Measurements from ENCODE around the gene PRICKLE2. TPM values are rescaled to one million over a fixed set of nuclear protein-coding genes. Genes with fewer than 3 reads are reported as not detected.

PRICKLE2 gene
- total and polyA plus RNA-seq, 2 donors (not counting 1 experiment from before 2014, with no cell fraction given): 14.1 to 29.4 TPM

- H2AFZ ChIP-seq (ENCODE audit: low read length): no peak overlapping the region
- no peaks in the 10 kb centered on the region for H3K79me2 ChIP-seq (ENCODE audit: control insufficient read depth, insufficient read depth, low read length)
- no peaks in the 10 kb centered on the region for H3K36me3 ChIP-seq (ENCODE audit: control insufficient read depth, insufficient read depth, low read length)
- no peak overlapping the region for H3K27ac ChIP-seq (ENCODE audit: insufficient read depth, low read length)
- H4K20me1 ChIP-seq (ENCODE audit: control insufficient read depth, extremely low read depth, insufficient read depth, low read length): no peaks in the 10 kb centered on the region
- H3K4me3 ChIP-seq (replicated peaks in 1 of 4; ENCODE audit: control extremely low read depth in 1 of 4, insufficient read depth in 1 of 4, low read depth in 3 of 4, low read length in 4 of 4): no peak overlapping the region
- H3K9me3 ChIP-seq (ENCODE audit: control insufficient read depth, insufficient read depth, low read depth, low read length): no peaks in the 10 kb centered on the region
- H3K4me2 ChIP-seq (ENCODE audit: extremely low read depth, insufficient read depth, low read length): no peak overlapping the region
- no peaks in the 10 kb centered on the region for H3K4me1 ChIP-seq (ENCODE audit: control insufficient read depth, extremely low read depth, insufficient read depth, low read length)
- no peak overlapping the region for H3K9ac ChIP-seq (ENCODE audit: insufficient read depth, low read length)
- TF ChIP-seq CTCF (conservative IDR thresholded peaks at IDR 0.05 in 1 of 2, IDR thresholded peaks at IDR 0.05 in 1 of 2; ENCODE audit: low read depth in 1 of 2, low read length in 2 of 2): no peak
- TF ChIP-seq EZH2 (IDR thresholded peaks at IDR 0.05; ENCODE audit: low read length, missing control alignments): no peak
- no peaks in the 10 kb centered on the region for H3K27me3 ChIP-seq (ENCODE audit: control insufficient read depth, insufficient read depth, low read length)
- no peak for DNase-seq (ENCODE audit: low read depth in 2 of 2)
Measured at GRCh38 chr3:64074895-64075679, 150.2 kb downstream of the PRICKLE2 start.

GRCh38 chr3:64074060-64074459, 151.2 kb downstream of the PRICKLE2 start:
- Histone ChIP-seq H3K27ac (ENCODE audit: insufficient read depth, low read length) (no peak overlapping the region), H3K4me3 (replicated peaks in 1 of 4; ENCODE audit: control extremely low read depth in 1 of 4, insufficient read depth in 1 of 4, low read depth in 3 of 4, low read length in 4 of 4) (no peak overlapping the region), H3K9ac (ENCODE audit: insufficient read depth, low read length) (no peak overlapping the region), H3K79me2 (ENCODE audit: control insufficient read depth, insufficient read depth, low read length) (no peaks in the 10 kb centered on the region), H2AFZ (ENCODE audit: low read length) (no peak overlapping the region), H3K36me3 (ENCODE audit: control insufficient read depth, insufficient read depth, low read length) (no peaks in the 10 kb centered on the region), H3K4me2 (ENCODE audit: extremely low read depth, insufficient read depth, low read length) (no peak overlapping the region), H3K9me3 (ENCODE audit: control insufficient read depth, insufficient read depth, low read depth, low read length) (no peaks in the 10 kb centered on the region), H3K4me1 (ENCODE audit: control insufficient read depth, extremely low read depth, insufficient read depth, low read length) (no peaks in the 10 kb centered on the region), H4K20me1 (ENCODE audit: control insufficient read depth, extremely low read depth, insufficient read depth, low read length) (no peaks in the 10 kb centered on the region), H3K27me3 (ENCODE audit: control insufficient read depth, insufficient read depth, low read length) (no peaks in the 10 kb centered on the region)
- TF ChIP-seq EZH2 (IDR thresholded peaks at IDR 0.05; ENCODE audit: low read length, missing control alignments) (no peak), CTCF (conservative IDR thresholded peaks at IDR 0.05 in 1 of 2, IDR thresholded peaks at IDR 0.05 in 1 of 2; ENCODE audit: low read depth in 1 of 2, low read length in 2 of 2) (no peak)
- DNase-seq (ENCODE audit: low read depth in 2 of 2): peak in 1 of 2 donors; percentile 81

GRCh38 chr3:64073158-64073761, 152.0 kb downstream of the PRICKLE2 start:
- Histone ChIP-seq H3K27me3 (ENCODE audit: control insufficient read depth, insufficient read depth, low read length) (no peaks in the 10 kb centered on the region), H3K36me3 (ENCODE audit: control insufficient read depth, insufficient read depth, low read length) (no peaks in the 10 kb centered on the region), H3K79me2 (ENCODE audit: control insufficient read depth, insufficient read depth, low read length) (no peaks in the 10 kb centered on the region), H3K4me2 (ENCODE audit: extremely low read depth, insufficient read depth, low read length) (no peak overlapping the region), H3K4me3 (replicated peaks in 1 of 4; ENCODE audit: control extremely low read depth in 1 of 4, insufficient read depth in 1 of 4, low read depth in 3 of 4, low read length in 4 of 4) (no peak overlapping the region), H3K4me1 (ENCODE audit: control insufficient read depth, extremely low read depth, insufficient read depth, low read length) (no peaks in the 10 kb centered on the region), H4K20me1 (ENCODE audit: control insufficient read depth, extremely low read depth, insufficient read depth, low read length) (no peaks in the 10 kb centered on the region), H3K9me3 (ENCODE audit: control insufficient read depth, insufficient read depth, low read depth, low read length) (no peaks in the 10 kb centered on the region), H2AFZ (ENCODE audit: low read length) (no peak overlapping the region), H3K9ac (ENCODE audit: insufficient read depth, low read length) (no peak overlapping the region), H3K27ac (ENCODE audit: insufficient read depth, low read length) (no peak overlapping the region)
- TF ChIP-seq CTCF (conservative IDR thresholded peaks at IDR 0.05 in 1 of 2, IDR thresholded peaks at IDR 0.05 in 1 of 2; ENCODE audit: low read depth in 1 of 2, low read length in 2 of 2) (peak in 1 of 2 donors; percentile 3), EZH2 (IDR thresholded peaks at IDR 0.05; ENCODE audit: low read length, missing control alignments) (no peak)
- DNase-seq (ENCODE audit: low read depth in 2 of 2): peak in 1 of 2 donors; percentile 34
